Measurements from ENCODE around the gene ANKRD35. TPM values are rescaled to one million over a fixed set of nuclear protein-coding genes. Genes with fewer than 3 reads are reported as not detected.

ANKRD35 gene
- polyA plus RNA-seq, 1 donor (not counting 4 experiments of a cell fraction or from before 2014, with no cell fraction given): 0.46 TPM

GRCh38 chr1:145845514-145846161 lies 40.0 kb downstream of the ANKRD35 start, which contains the start of gene NUDT17:
Gene NUDT17 (plus strand): TSS chr1:145845630. CDS start chr1:145845641, 11 bp downstream.
- no peaks in the 10 kb centered on the region for H3K9me3 ChIP-seq (ENCODE audit: control insufficient read depth, low read depth, low read length)
- H3K4me2 ChIP-seq (ENCODE audit: control insufficient read depth, extremely low read depth, insufficient read depth, low read depth, low read length): peak within 1 kb of the TSS; percentile 93
- no peaks in the 10 kb centered on the region for H4K20me1 ChIP-seq (ENCODE audit: control insufficient read depth, extremely low read depth, insufficient read depth, low read length)
- no peaks in the 10 kb centered on the region for H3K79me2 ChIP-seq (ENCODE audit: control insufficient read depth, insufficient read depth, low read length)
- H3K27me3 ChIP-seq (ENCODE audit: control insufficient read depth, extremely low read depth, insufficient read depth, low read length): no peaks in the 10 kb centered on the region
- H3K36me3 ChIP-seq (ENCODE audit: control insufficient read depth in 2 of 2, extremely low read depth in 1 of 2, insufficient read depth in 2 of 2, low read length in 2 of 2): peaks cover 25 to 27% of the 10 kb centered on the region in 2 experiments
- H3K9ac ChIP-seq (ENCODE audit: control insufficient read depth, extremely low read depth, insufficient read depth, low read length): peak within 1 kb of the TSS; percentile 67
- TF ChIP-seq, protein P1, sequence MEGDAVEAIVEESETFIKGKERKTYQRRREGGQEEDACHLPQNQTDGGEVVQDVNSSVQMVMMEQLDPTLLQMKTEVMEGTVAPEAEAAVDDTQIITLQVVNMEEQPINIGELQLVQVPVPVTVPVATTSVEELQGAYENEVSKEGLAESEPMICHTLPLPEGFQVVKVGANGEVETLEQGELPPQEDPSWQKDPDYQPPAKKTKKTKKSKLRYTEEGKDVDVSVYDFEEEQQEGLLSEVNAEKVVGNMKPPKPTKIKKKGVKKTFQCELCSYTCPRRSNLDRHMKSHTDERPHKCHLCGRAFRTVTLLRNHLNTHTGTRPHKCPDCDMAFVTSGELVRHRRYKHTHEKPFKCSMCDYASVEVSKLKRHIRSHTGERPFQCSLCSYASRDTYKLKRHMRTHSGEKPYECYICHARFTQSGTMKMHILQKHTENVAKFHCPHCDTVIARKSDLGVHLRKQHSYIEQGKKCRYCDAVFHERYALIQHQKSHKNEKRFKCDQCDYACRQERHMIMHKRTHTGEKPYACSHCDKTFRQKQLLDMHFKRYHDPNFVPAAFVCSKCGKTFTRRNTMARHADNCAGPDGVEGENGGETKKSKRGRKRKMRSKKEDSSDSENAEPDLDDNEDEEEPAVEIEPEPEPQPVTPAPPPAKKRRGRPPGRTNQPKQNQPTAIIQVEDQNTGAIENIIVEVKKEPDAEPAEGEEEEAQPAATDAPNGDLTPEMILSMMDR (optimal IDR thresholded peaks at IDR 0.05 in 1 of 3, IDR thresholded peaks at IDR 0.05 in 1 of 3, conservative IDR thresholded peaks at IDR 0.05 in 1 of 3; ENCODE audit: extremely low read depth in 1 of 3, insufficient read depth in 2 of 3, low read length in 3 of 3): peak; percentile 83 to 97 (median 88)
- no peak for TF ChIP-seq EZH2 (IDR thresholded peaks at IDR 0.05; ENCODE audit: low read length)
- peak within 1 kb of the TSS; percentile 47 to 80 (median 64) for H3K4me3 ChIP-seq (ENCODE audit: control insufficient read depth in 2 of 3, extremely low read depth in 1 of 3, insufficient read depth in 2 of 3, low read depth in 1 of 3, low read length in 3 of 3)
- DNase-seq (ENCODE audit: low read depth, low spot score) (no peak), FAIRE-seq (no peak)
- H2AFZ ChIP-seq (ENCODE audit: control insufficient read depth, low read length): peak within 1 kb of the TSS; percentile 89
- no peaks in the 10 kb centered on the region for H3K9me1 ChIP-seq (ENCODE audit: control insufficient read depth, extremely low read depth, insufficient read depth, low read length)
- H3K27ac ChIP-seq (ENCODE audit: control insufficient read depth, insufficient read depth, low read length): no peak within 1 kb of the TSS
- dilution Hi-C loops (cut with MboI; ENCODE audit: extremely low pct_ligation_motif_present, low sequenced_read_pairs): no loop called here
- peaks cover 11% of the 10 kb centered on the region for H3K4me1 ChIP-seq (ENCODE audit: control insufficient read depth, extremely low read depth, insufficient read depth, low read length)

GRCh38 chr1:145845144-145845513 lies 40.5 kb downstream of the ANKRD35 start:
- TF ChIP-seq, protein P1 (optimal IDR thresholded peaks at IDR 0.05 in 1 of 3, IDR thresholded peaks at IDR 0.05 in 1 of 3, conservative IDR thresholded peaks at IDR 0.05 in 1 of 3; ENCODE audit: extremely low read depth in 1 of 3, insufficient read depth in 2 of 3, low read length in 3 of 3): peak in 1 of 3 experiments; percentile 1
- TF ChIP-seq EZH2 (IDR thresholded peaks at IDR 0.05; ENCODE audit: low read length): no peak
- no peaks in the 10 kb centered on the region for H3K9me1 ChIP-seq (ENCODE audit: control insufficient read depth, extremely low read depth, insufficient read depth, low read length)
- H4K20me1 ChIP-seq (ENCODE audit: control insufficient read depth, extremely low read depth, insufficient read depth, low read length): no peaks in the 10 kb centered on the region
- no peaks in the 10 kb centered on the region for H3K9me3 ChIP-seq (ENCODE audit: control insufficient read depth, low read depth, low read length)
- peak overlapping the region; percentile 67 for H3K9ac ChIP-seq (ENCODE audit: control insufficient read depth, extremely low read depth, insufficient read depth, low read length)
- no peak for DNase-seq (ENCODE audit: low read depth, low spot score)
- peaks cover 11% of the 10 kb centered on the region for H3K4me1 ChIP-seq (ENCODE audit: control insufficient read depth, extremely low read depth, insufficient read depth, low read length)
- no peaks in the 10 kb centered on the region for H3K79me2 ChIP-seq (ENCODE audit: control insufficient read depth, insufficient read depth, low read length)
- no peaks in the 10 kb centered on the region for H3K27me3 ChIP-seq (ENCODE audit: control insufficient read depth, extremely low read depth, insufficient read depth, low read length)
- dilution Hi-C loops (cut with MboI; ENCODE audit: extremely low pct_ligation_motif_present, low sequenced_read_pairs): no loop called here
- H3K4me2 ChIP-seq (ENCODE audit: control insufficient read depth, extremely low read depth, insufficient read depth, low read depth, low read length): peak overlapping the region; percentile 93
- peak; percentile 49 for FAIRE-seq
- peaks cover 21 to 25% of the 10 kb centered on the region in 2 experiments for H3K36me3 ChIP-seq (ENCODE audit: control insufficient read depth in 2 of 2, extremely low read depth in 1 of 2, insufficient read depth in 2 of 2, low read length in 2 of 2)
- H3K4me3 ChIP-seq (ENCODE audit: control insufficient read depth in 2 of 3, extremely low read depth in 1 of 3, insufficient read depth in 2 of 3, low read depth in 1 of 3, low read length in 3 of 3): peak overlapping the region; percentile 47 to 80 (median 64)
- no peak overlapping the region for H3K27ac ChIP-seq (ENCODE audit: control insufficient read depth, insufficient read depth, low read length)
- H2AFZ ChIP-seq (ENCODE audit: control insufficient read depth, low read length): peak overlapping the region; percentile 21

All from keratinocyte (primary cell).